Ishikawa (cell line): ENCODE data around the gene HOXB7.

Experiments
- CEBPB ChIP-seq: IDR thresholded peaks from 2 replicates; pipeline ENCODE4 v1.6.1; 2012
- CREB1 ChIP-seq: IDR thresholded peaks from 2 replicates; pipeline ENCODE4 v1.6.1; 2012; ENCODE audit warnings: low read depth
- EGR1 ChIP-seq: IDR thresholded peaks from 2 replicates; pipeline ENCODE4 v1.6.1; 2012
- EP300 ChIP-seq: IDR thresholded peaks from 2 replicates; pipeline ENCODE4 v1.6.1; 2012; ENCODE audit warnings: borderline replicate concordance
- FOXM1 ChIP-seq: IDR thresholded peaks from 2 replicates; pipeline ENCODE4 v1.6.1; 2012; ENCODE audit warnings: low read depth, borderline replicate concordance
- NFIC ChIP-seq: IDR thresholded peaks from 2 replicates; pipeline ENCODE4 v1.6.1; 2012
- RAD21 ChIP-seq: IDR thresholded peaks from 2 replicates; pipeline ENCODE4 v1.6.1; 2012; ENCODE audit warnings: low read depth
- REST ChIP-seq: IDR thresholded peaks from 2 replicates; pipeline ENCODE4 v1.6.1; 2012; ENCODE audit warnings: low read depth, mild to moderate bottlenecking
- TAF1 ChIP-seq: IDR thresholded peaks from 2 replicates; pipeline ENCODE4 v1.6.1; 2012; ENCODE audit warnings: low read depth, mild to moderate bottlenecking
- TCF12 ChIP-seq: IDR thresholded peaks from 2 replicates; pipeline ENCODE4 v1.6.1; 2012; ENCODE audit warnings: low read depth
- TEAD4 ChIP-seq: IDR thresholded peaks from 2 replicates; pipeline ENCODE4 v1.6.1; 2012
- USF1 ChIP-seq: IDR thresholded peaks from 2 replicates; pipeline ENCODE4 v1.6.1; 2012
- YY1 ChIP-seq: IDR thresholded peaks from 2 replicates; pipeline ENCODE4 v1.6.1; 2012; ENCODE audit warnings: low read depth
- ZBTB7A ChIP-seq: IDR thresholded peaks from 2 replicates; pipeline ENCODE4 v1.6.1; 2012; ENCODE audit warnings: low read depth
- TF ChIP-seq, protein P1 (sequence below): IDR thresholded peaks from 2 replicates; pipeline ENCODE4 v1.6.1; 2012

The HOXB7 gene

GRCh38 chr17:48590607-48591161 lies 20.1 kb downstream of the HOXB7 start:
- TF ChIP-seq NFIC (no peak), TEAD4 (no peak), USF1 (no peak), REST (no peak), RAD21 (no peak), EGR1 (no peak), TCF12 (no peak), YY1 (no peak), CREB1 (no peak), TAF1 (no peak), ZBTB7A (no peak), EP300 (no peak), FOXM1 (no peak), CEBPB (no peak)
- TF ChIP-seq, protein P1, sequence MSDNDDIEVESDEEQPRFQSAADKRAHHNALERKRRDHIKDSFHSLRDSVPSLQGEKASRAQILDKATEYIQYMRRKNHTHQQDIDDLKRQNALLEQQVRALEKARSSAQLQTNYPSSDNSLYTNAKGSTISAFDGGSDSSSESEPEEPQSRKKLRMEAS: no peak

- TF ChIP-seq TAF1: peak; percentile 34; the same call in 1 of the 2 replicates
- no peak for TF ChIP-seq FOXM1
- peak; percentile 28; the same call in 1 of the 2 replicates for TF ChIP-seq TEAD4
- peak; percentile 29; the same call in 1 of the 2 replicates for TF ChIP-seq EP300
- TF ChIP-seq USF1: peak; percentile 84
- no peak for TF ChIP-seq NFIC
- TF ChIP-seq ZBTB7A: no peak
- peak; percentile 55 for TF ChIP-seq TCF12
- TF ChIP-seq CREB1: no peak
- no peak for TF ChIP-seq RAD21
- TF ChIP-seq, protein P1: no peak
- no peak for TF ChIP-seq EGR1
- no peak for TF ChIP-seq REST
- TF ChIP-seq YY1: no peak
- no peak for TF ChIP-seq CEBPB
Measured at GRCh38 chr17:48589831-48590606, 20.8 kb downstream of the HOXB7 start, which contains the start of gene HOXB3. TSS of gene HOXB3 (minus strand) at chr17:48590241. CDS start at chr17:48552474, 37,767 bp downstream.

DNA sequence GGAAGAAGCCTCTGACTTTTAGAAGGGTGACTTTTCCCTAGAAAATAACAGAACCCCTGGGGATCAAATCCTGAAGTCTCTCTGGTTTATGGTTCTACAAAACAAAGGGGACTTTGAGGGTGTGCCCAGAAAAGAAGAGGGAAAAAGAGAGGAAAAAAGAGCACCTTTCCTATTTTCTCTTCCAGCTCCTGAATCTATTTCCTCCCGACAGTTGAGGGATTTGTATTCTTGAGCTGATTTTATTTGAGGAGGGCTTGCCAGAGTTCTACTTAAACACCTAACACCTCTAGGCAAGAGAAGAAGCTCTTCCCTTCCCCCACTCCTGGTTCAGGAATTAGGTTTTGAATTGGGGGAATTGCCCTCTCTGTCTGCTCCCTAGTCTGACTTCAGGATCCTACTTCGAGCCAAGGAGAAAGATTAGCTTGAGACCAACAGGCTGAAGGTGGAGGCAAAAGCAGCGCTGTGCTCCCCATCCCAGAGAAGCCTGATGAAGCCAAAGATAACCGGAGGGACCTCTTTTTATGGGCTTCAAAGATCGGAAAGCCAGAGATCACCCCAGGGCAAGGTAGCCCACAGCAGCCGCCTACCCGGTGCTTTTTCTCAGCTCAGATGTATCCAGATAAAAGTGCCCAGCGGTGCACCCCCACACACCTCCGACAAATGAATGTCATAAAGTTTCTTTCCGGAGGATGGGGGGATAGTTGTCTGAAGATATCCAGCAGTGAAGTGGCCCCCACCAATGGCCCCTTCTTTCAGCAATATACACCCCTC lies 21.6 kb downstream of the HOXB7 start:
- TF ChIP-seq YY1: no peak

GRCh38 chr17:48588528-48588927 lies 22.3 kb downstream of the HOXB7 start:
- TF ChIP-seq ZBTB7A (no peak), CREB1 (no peak), TEAD4 (no peak), YY1 (no peak), RAD21 (no peak), USF1 (no peak), EGR1 (no peak), NFIC (no peak), REST (no peak), FOXM1 (no peak), EP300 (no peak), CEBPB (no peak), TCF12 (no peak), TAF1 (no peak)
- TF ChIP-seq, protein P1: no peak
